HG02642 (cell line): ENCODE data around the gene PTGFRN.

Experiments
- ATAC-seq: cut with Tn5 transposase; IDR thresholded peaks from one replicate; pipeline ENCODE4 v1.9.1; 2021; ENCODE audit warnings: mild to moderate bottlenecking; ENCODE audit not compliant: unreplicated experiment, poor library complexity

PTGFRN gene

DNA sequence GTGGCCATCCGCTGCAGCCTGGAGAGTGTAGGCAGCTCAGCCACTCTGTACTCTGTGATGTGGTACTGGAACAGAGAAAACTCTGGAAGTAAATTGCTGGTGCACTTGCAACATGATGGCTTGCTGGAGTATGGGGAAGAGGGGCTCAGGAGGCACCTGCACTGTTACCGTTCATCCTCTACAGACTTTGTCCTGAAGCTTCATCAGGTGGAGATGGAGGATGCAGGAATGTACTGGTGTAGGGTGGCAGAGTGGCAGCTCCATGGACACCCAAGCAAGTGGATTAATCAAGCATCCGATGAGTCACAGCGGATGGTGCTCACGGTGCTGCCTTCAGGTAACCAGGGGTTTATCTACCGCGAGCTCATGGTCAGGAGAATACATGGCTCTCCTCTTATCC lies 115.9 kb downstream of the PTGFRN start:
- ATAC-seq = no peak

DNA sequence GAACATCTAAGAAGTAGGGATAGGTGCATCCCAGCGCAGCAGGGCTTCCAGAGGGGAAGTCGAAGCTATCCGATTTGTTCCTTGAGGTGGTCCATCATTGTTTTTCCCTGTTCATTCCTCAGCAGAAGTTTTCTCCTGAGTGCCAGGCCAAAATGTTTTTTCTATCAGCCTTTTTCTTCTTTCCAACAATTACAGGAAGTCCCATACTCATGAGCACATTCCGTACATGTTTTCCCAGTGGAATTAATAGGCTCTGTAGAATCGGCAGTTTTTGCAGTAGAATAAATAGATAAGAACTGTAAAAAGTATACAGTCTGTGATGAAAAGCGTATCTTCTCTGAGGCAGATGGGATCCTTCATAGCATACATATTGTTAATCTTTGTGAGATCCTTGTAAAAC lies 116.6 kb downstream of the PTGFRN start:
- ATAC-seq = no peak

DNA sequence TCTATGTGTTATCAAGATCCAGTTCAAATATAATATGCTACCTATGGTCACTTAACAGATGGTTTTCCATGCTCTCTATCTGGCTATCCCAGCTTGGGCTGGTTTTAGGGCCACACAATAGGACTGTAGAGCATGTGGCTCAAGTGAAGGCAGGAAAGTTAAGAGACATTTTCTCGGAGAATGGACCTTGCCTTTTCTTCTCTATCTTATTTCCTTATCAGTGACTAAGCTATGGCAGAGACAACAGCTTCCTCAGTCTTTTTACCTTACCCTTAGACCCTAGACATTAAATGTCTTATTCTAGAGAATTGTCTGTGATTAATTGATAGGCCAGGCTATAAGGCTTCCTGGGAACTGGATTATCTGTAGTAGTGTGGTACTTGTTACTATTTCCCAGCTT lies 120.0 kb downstream of the PTGFRN start:
- ATAC-seq = no peak

DNA sequence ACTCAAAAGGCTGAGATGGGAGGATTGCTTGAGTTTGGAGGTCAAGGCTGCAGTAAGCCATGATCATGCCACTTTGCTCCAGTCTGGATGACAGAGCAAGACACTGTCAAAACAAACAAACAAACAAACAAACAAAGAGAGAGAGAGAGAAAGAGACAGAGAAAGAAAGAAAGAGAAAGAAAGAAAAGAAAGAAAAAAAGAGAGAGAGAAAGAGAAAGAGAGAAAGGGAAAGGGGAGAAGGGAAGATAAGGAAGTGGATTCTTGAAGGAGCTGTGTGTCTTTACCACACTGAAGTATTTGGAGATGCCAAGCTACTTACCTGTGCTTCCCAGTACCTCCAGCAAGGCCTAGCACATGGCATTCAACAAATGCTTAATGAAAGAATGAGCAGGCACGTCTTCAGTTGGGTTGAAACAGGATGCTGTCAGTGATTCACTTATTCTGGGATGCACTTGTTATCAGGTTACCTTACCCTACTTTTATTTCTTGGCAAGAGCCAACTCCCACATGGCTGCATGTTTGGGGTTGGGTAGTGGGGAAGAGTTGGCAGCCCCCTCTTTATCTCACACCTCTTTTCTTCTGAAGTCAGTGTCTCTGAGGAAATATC lies 120.7 kb downstream of the PTGFRN start:
- no peak for ATAC-seq

DNA sequence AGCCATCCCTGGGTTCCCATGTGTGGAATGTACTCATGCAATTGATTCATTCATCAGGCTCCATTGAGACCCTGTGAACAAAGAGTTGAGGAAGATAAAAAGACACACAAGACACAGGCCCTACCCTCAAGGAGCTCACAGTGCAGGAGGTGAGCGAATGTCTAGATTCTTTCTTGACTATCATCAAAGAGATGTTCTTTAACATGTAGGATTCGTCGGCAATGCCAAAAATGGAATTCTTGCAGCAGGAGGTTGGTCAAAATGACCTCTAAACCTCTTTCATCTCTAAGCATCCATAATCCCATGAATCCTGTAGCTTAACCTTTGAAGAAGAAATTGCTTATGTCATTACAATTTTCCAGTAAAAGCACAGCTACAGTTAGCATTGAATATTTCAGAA lies 122.5 kb downstream of the PTGFRN start:
- no peak for ATAC-seq

DNA sequence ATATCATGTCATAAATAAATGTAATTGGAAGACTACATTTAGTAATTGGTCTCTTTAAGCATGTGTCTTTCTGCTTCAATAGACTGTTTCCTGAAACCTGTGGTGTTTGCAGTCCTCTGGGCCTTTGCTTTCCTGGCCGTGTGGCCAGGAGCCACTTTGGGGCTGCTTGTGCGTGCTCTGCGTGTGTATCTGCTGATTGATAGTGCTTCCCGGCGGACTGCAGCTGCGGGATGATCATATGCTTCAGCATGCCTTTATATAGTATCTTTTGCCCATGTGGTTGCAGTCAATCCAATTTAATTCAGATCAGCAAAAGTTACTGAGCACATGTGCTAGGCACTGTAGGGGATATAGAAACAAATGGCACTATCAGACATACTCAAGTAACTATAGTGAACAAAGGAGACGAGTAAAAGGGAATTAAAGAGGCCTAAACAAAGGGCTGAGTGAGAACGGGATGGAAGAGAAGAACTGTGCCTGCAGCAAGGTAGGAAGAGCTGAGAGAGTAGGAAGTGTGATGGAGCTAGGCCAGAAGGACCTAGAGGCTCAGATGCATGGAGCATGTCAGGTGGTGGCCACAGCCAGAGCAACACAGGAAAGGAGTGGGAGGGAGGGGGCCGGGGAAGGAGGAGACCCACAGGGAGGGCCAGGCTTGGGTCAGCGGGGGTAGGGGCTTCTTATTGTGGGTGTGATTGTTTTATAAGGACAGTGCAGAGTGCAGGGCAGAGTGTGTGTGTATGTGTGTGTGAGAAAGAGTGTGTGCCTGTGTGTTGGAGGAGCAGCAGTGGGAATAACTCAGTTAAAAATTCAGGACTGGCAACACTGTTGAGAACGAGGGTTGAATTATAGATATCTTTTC lies 123.2 kb downstream of the PTGFRN start:
- ATAC-seq = no peak

DNA sequence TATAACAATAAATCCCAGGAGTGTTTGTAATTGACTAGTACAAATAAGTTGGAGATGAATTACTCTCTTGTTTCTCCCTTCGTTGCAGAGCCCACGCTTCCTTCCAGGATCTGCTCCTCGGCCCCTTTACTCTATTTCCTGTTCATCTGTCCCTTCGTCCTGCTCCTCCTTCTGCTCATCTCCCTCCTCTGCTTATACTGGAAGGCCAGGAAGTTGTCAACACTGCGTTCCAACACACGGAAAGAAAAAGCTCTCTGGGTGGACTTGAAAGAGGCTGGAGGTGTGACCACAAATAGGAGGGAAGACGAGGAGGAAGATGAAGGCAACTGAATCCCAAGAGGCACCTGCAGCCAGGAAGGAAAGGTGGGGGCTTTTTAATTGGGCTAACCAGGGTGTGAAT lies 124.1 kb downstream of the PTGFRN start:
- no peak for ATAC-seq

DNA sequence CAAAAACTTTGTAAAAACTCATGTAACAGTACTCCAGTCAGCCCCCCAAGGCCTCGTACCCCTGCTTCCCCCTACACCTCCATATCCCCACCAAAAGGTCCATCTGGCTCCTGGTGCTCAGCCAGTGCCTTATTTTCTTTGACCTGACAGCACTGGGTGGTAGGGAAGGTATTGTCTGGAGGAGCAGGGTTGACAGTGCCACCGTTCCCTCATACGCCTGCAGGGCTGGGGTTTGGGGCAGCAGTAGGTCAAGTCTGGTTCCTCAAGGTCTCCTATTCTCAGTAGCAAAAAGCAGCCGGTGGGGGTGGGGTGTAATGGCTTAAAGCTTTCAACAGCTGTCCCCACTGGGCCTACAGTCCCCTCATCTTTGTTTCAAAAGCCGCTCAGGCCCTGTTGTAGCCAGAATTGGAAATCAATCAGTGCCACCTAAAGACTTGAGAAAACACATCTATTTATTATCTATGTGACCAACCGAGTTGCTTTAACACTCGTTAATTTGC lies 125.1 kb downstream of the PTGFRN start:
- ATAC-seq = no peak

DNA sequence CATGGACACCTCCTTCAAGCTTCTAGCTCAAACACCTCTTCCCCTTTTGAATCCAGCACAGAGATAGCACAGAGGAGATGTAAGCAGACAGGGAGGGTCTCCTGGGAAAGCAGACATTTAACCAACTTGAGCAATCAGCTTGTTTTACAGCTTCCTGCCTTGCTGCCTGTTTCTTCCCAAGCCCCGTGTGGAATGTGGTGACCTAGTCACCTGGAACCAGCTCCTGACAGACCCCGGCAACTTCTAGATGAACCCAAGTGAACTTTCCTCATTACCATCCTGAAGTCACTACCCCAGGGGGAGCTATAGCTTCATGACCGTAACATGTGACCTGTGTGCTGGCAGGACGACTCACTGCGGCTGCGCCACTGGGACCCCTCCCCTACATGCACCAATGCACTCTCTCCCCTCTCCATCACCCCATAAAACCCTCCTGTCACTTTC lies 126.3 kb downstream of the PTGFRN start:
- no peak for ATAC-seq

DNA sequence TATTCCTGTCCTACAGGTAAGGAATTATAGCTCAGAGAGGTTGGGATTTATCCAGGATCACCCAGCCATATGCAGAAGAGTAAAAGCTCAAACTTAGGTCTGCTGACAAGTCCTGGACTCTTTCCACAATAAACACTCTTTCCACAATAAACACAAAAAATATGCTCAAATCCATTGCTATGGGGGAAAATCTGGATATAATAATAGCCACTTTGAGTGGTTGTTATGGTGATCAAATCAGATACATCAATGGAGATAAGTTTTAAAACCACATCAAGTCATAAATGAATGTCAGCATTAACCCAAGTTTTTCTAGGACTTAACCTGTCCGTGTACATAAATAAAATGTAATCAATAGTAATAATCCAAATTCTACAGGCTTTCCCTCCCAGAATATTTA lies 128.1 kb downstream of the PTGFRN start:
- no peak for ATAC-seq

DNA sequence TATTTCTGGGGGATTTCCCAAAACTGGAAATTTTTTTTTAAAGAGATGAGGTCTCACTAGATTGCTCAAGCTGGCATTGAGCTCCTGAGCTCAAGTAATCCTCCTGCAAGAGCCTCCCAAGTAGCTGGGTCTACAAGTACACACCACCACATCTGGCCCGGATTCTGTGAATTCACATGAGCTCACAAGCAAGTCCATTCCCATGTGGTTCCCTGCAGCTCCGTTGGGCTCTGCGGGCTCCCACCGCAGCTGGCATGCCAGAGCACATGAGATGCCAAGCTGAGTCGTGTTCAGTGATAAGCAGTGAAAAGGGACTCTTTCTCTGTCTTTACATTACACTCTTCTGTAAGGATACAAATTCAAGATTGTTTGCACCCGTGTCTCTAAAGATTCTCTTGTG lies 128.5 kb downstream of the PTGFRN start:
- no peak for ATAC-seq
